GM20431 (cell line): ENCODE data around the gene TMEM156.
"Not testable (repeated sequence)": the region's sequence is repeated elsewhere in the genome, so short reads cannot be mapped to it uniquely, and the experiment has no call there.

Source experiments
- in situ Hi-C: fragments of 300-500 bp; cut with MseI, MboI; formaldehyde crosslinking; loops from one replicate; pipeline ENCODE4 v1.15.0; 2020; ENCODE audit warnings: low sequenced_read_pairs; ENCODE audit not compliant: unreplicated experiment

TMEM156 gene

GRCh38 chr4:39002058-39002457, 30.2 kb downstream of the TMEM156 start:
- in situ Hi-C loops: not testable (repeated sequence)

- in situ Hi-C loops: no loop called here
These were observed 36.6 kb downstream of the TMEM156 start for GRCh38 chr4:38995660-38996005.

- in situ Hi-C loops: no loop called here
These were observed 38.1 kb downstream of the TMEM156 start for GRCh38 chr4:38994135-38994534.

- in situ Hi-C loops: no loop called here
These were observed 38.5 kb downstream of the TMEM156 start for GRCh38 chr4:38993683-38994082.

- in situ Hi-C loops: no loop called here
These were observed 42.0 kb downstream of the TMEM156 start for GRCh38 chr4:38990241-38990640.

GRCh38 chr4:38989487-38989886, 42.7 kb downstream of the TMEM156 start:
- in situ Hi-C loops: no loop called here

- in situ Hi-C loops: not testable (repeated sequence)
These were observed 43.9 kb downstream of the TMEM156 start for GRCh38 chr4:38988353-38988752.

- in situ Hi-C loops: no loop called here
These were observed 44.7 kb downstream of the TMEM156 start for GRCh38 chr4:38987491-38987890.

- in situ Hi-C loops: no loop called here
These were observed 46.7 kb downstream of the TMEM156 start for GRCh38 chr4:38985410-38986100.

GRCh38 chr4:38983787-38984598, 48.2 kb downstream of the TMEM156 start:
- in situ Hi-C loops: no loop called here

- in situ Hi-C loops: no loop called here
These were observed 48.9 kb downstream of the TMEM156 start for GRCh38 chr4:38983291-38983690.

GRCh38 chr4:38982361-38983095, 49.7 kb downstream of the TMEM156 start:
- in situ Hi-C loops: no loop called here

GRCh38 chr4:38980903-38981676, 51.1 kb downstream of the TMEM156 start:
- in situ Hi-C loops: no loop called here

- in situ Hi-C loops: no loop called here
These were observed 52.5 kb downstream of the TMEM156 start for GRCh38 chr4:38979511-38980230.

- in situ Hi-C loops: no loop called here
These were observed 53.1 kb downstream of the TMEM156 start for GRCh38 chr4:38979081-38979480.

- in situ Hi-C loops: no loop called here
These were observed 55.9 kb downstream of the TMEM156 start for GRCh38 chr4:38976308-38976707.

- in situ Hi-C loops: no loop called here
These were observed 63.5 kb downstream of the TMEM156 start for GRCh38 chr4:38968668-38969067.

GRCh38 chr4:38967260-38968095, 64.7 kb downstream of the TMEM156 start:
- in situ Hi-C loops: no loop called here

- in situ Hi-C loops: no loop called here
These were observed 66.3 kb downstream of the TMEM156 start for GRCh38 chr4:38965866-38966265.
